Measurements from ENCODE around the gene DCAF8. TPM values are rescaled to one million over a fixed set of nuclear protein-coding genes. Genes with fewer than 3 reads are reported as not detected.

Gene DCAF8
- total RNA-seq, 1 donor from 2014 or later, result 172 TPM

- Mint-ChIP-seq H3K4me1 (ENCODE audit: low read depth) (peaks cover 3% of the 10 kb centered on the region), H3K9me3 (ENCODE audit: low read depth) (no peaks in the 10 kb centered on the region), H3K27ac (no peak overlapping the region), H3K27me3 (peaks cover 31% of the 10 kb centered on the region), H3K4me3 (ENCODE audit: low read depth) (no peak overlapping the region), H3K36me3 (ENCODE audit: insufficient read depth) (no peaks in the 10 kb centered on the region)
- TF ChIP-seq CTCF (IDR thresholded peaks at IDR 0.05; ENCODE audit: unreplicated experiment), result no peak
- DNase-seq (ENCODE audit: low spot score, unreplicated experiment), result no peak
Measured at GRCh38 chr1:160167056-160167455, 95.3 kb downstream of the DCAF8 start.

GRCh38 chr1:160166166-160166868, 96.0 kb downstream of the DCAF8 start:
- H3K27me3 Mint-ChIP-seq, result peaks cover 26% of the 10 kb centered on the region
- DNase-seq (ENCODE audit: low spot score, unreplicated experiment), result no peak
- TF ChIP-seq CTCF (IDR thresholded peaks at IDR 0.05; ENCODE audit: unreplicated experiment), result no peak
- no peaks in the 10 kb centered on the region for H3K36me3 Mint-ChIP-seq (ENCODE audit: insufficient read depth)
- H3K4me3 Mint-ChIP-seq (ENCODE audit: low read depth), result no peak overlapping the region
- H3K4me1 Mint-ChIP-seq (ENCODE audit: low read depth), result peaks cover 3% of the 10 kb centered on the region
- no peaks in the 10 kb centered on the region for H3K9me3 Mint-ChIP-seq (ENCODE audit: low read depth)
- H3K27ac Mint-ChIP-seq, result no peak overlapping the region

Other genes starting within 250 kb of the DCAF8 start
- gene PIGM, start 230.6 kb downstream of the DCAF8 start, total RNA-seq, result 11.4 and 12.2 TPM in 2 replicates
- gene KCNJ10, start 192.4 kb downstream of the DCAF8 start, total RNA-seq, result 0.09 and 0.12 TPM in 2 replicates
- gene KCNJ9, start 181.0 kb downstream of the DCAF8 start, total RNA-seq, result not detected in 2 replicates
- 39.4 and 40.0 TPM in 2 replicates for gene IGSF8, start 163.9 kb downstream of the DCAF8 start, total RNA-seq
- 0.11 TPM in 1 of 2 replicates, not detected in the other for gene ATP1A2, start 146.8 kb downstream of the DCAF8 start, total RNA-seq
- gene ATP1A4, start 110.9 kb downstream of the DCAF8 start, total RNA-seq, result not detected in 2 replicates
- not detected in 2 replicates for gene CASQ1, start 72.0 kb downstream of the DCAF8 start, total RNA-seq
- gene PEA15, start 57.2 kb downstream of the DCAF8 start, total RNA-seq, result 31.2 and 37.6 TPM in 2 replicates
- 73.8 and 74.8 TPM in 2 replicates for gene PEX19, start 22.6 kb upstream of the DCAF8 start, total RNA-seq
- gene COPA, start 80.7 kb upstream of the DCAF8 start, total RNA-seq, result 143 and 151 TPM in 2 replicates
- 139 and 142 TPM in 2 replicates for gene NCSTN, start 80.8 kb upstream of the DCAF8 start, total RNA-seq
- 0.78 and 0.96 TPM in 2 replicates for gene NHLH1, start 104.5 kb upstream of the DCAF8 start, total RNA-seq
- gene VANGL2, start 138.0 kb upstream of the DCAF8 start, total RNA-seq, result 75.6 and 80.4 TPM in 2 replicates